Limb (tissue), 2 donors: ENCODE data around the gene LAD1.

Experiments
- DNase-seq, 2 donors: peaks; one replicate each; pipeline ENCODE4 v3.0.0-alpha.2; 2016; ENCODE audit errors: extremely low spot score in 2 of 2

LAD1 gene

GRCh38 chr1:201419256-201419655, 20.1 kb upstream of the LAD1 start:
- DNase-seq, result no peak

GRCh38 chr1:201418461-201418860, 19.3 kb upstream of the LAD1 start:
- DNase-seq, result no peak

GRCh38 chr1:201414051-201414738, 15.1 kb upstream of the LAD1 start:
- no peak for DNase-seq

GRCh38 chr1:201411292-201411691, 12.2 kb upstream of the LAD1 start:
- no peak for DNase-seq

DNA sequence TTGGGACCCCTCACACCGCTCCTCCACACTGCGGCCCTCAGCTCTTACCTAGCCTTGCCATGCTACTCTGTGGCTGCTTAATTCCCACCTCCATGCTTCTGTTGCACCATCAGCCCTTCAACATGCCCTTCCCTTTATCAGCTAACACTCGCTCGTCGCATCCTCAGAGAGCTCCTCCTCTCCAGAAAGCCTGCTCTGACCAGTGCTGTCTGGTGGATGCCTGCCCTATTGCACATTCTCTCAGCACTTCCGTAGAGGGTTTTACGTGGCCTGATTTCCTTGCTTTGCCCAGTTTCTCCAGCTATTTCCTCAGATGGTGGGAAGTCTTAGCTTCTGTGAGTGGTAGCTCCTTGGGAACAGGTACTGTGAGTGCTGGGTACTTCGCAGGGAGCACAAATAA, 10.3 kb upstream of the LAD1 start:
- no peak for DNase-seq

- no peak for DNase-seq
Measured at GRCh38 chr1:201408834-201409200, 9.7 kb upstream of the LAD1 start.

GRCh38 chr1:201408176-201408833, 9.2 kb upstream of the LAD1 start:
- peak; percentile 61 to 88 for DNase-seq

GRCh38 chr1:201406831-201407406, 7.8 kb upstream of the LAD1 start:
- no peak for DNase-seq

DNA sequence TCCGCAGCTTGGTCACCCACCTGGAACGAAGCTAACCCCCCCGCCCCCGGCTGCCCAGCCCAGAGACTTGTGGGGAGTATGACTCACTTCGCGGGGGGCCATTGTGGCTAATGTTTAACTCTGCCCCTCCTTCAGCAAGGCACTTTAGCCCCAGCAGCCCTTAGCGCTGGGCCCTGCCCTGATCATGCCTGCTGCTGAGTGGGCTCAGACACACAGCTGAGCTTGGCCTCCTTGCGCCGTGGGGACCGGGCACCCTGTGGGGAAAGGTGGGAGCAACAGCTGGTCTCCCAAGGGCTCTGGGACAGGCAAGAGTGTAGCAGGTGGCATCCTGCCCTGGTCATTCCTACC, 6.3 kb upstream of the LAD1 start:
- no peak for DNase-seq

- no peak for DNase-seq
Measured at GRCh38 chr1:201404722-201405483, 5.8 kb upstream of the LAD1 start.

DNA sequence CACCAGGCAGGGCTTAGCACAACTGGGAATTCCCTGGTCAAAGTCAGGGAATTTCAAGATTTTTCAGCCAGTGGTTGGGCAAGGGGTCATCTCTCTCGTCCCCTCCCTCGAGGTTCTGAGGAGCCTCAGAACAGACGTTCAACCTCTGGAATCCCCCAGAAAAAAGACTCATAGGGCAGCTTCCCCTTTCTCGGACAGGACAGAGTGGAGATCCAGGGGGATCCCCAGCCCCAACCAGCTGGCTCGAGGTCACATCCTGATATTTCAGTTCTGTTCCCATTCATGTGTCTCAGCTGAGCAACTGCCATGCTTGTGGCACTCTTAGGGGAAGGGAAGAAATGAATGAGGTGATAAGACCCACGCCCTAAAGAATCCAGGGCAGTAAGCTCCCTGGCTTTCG, 4.9 kb upstream of the LAD1 start:
- DNase-seq, result no peak

DNA sequence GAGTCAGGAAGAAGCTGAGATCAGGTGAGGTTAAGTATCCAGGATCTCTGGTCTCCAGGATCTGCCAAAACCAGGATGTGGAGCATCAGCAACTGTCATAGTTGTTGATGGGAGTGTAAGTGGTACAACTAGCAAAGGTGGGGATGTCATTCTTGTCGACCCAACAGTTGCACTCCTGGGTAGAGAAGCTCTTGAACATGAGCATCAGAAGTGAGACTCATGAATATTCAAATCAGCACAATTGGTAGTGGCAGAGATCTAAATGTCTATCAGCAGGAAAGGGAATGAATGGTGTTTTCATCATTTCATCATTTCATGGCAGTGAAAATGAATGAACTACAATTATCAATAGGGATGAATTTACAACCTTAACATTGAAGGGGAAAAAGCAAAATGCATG, 4.2 kb upstream of the LAD1 start:
- DNase-seq, result no peak

- no peak for DNase-seq
Measured at GRCh38 chr1:201401700-201402099, 2.6 kb upstream of the LAD1 start.

- DNase-seq, result no peak
Measured at GRCh38 chr1:201400852-201401230, 1.7 kb upstream of the LAD1 start.

DNA sequence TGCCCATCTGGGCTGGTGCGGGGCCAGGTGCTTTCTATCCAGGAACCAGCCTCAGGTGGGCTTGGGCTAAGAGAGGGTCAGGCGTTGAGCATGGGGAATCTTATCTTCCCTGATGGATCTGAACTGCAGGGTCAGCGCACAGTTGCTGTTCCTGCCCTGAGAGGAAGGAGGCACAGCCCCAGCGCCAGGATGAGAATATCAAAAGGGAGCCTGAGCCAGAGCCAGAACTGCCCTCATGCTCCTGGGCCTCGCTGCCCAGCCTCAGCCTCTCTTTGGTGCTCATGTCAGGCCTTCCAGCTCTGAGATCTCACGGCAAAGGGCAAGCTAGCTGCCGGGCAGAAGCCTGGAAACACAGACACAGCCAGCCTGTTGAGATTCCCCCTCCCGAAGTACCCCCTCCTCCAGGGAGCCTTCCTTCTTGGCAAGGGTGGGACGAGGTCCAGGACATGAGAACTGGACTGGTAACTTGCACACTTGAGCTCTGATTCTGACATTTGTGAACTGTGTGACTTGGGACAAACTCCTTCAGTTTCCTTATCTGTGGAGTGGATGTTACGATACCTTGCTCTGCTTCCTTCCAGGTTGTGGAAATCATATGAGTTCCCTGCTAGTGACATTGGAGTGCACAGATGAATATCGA, 1.2 kb upstream of the LAD1 start:
- DNase-seq, result no peak

DNA sequence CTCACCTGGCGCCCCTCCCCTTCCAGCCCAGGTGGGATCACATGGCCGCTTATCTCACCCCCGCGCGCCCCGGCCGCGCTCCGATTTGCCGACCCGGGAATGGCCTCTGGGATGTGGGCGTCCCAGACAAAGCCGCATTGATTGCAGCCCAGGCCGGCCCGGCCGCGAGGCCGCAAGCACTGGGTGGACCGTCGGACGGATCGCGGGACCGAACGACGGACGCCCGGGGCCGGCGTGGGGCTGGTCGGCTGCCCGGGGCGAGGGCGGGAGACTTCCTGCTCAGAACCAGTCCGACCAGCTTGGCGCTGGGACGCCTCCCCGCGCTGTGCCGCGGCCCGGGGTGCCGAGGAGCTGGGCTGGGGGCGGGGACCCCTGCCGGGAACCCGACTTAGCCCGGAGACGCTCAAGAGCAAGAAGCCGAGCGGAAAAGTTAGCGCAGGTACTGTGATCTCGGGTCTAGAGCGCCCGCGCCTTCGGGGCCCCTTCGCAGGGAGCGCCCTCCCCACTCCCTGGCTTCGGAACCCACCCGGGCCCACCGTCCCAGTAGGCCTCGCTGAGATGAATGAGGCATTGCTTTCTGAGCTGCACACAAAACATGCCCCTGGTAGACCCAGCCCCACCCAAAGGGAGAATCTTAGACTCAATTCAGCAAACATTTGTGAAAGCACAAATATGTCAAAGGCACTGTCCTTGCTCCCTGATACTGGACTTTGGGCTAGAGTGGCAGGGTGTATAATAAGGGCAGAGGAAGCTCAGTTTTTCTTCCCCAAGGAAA, 415 bp upstream of the LAD1 start:
- peak in 1 of 2 donors; percentile 58 for DNase-seq

DNA sequence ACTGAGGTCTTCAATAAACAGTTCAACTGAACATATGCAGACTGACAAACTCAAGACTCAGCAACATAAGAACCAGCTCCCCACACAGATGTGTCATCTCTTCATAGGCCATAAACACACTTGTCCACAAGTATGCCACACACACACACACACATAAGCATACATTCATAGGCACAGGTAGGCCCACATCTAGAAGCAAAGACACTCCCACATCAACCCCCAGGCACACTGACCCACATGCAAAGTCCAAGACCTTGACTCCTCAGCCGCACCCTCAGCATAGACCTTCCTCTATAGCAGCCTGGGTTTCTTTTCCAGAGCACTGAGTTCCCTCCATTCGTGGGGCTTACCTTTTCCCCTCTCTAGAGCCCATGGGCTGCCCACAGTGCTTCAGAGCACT, 1.4 kb downstream of the LAD1 start:
- DNase-seq, result no peak

- DNase-seq, result no peak
Measured at GRCh38 chr1:201396861-201397464, 2.2 kb downstream of the LAD1 start.

DNA sequence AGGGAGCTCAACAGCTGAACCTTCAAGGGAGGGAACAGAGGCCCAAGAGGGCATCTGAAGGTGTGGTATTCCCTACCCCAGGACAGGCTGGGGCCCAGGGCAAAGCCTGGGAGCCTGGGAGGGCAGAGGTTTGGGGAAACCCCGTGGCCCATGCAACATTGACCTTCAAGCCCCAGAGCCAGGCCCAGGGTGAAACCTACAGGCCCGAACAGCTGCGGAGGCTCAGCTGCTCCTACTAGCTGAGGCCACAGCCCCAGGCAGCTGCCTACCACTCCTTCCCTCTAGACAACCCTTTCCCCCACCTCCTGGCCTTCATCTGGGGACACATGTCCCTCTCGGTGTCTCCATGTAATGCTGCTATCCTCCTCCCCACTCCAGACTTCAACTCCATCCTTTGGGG, 3.2 kb downstream of the LAD1 start:
- DNase-seq, result no peak

- no peak for DNase-seq
Measured at GRCh38 chr1:201394591-201394990, 4.5 kb downstream of the LAD1 start.

GRCh38 chr1:201393076-201393475, 6.0 kb downstream of the LAD1 start:
- no peak for DNase-seq
